GM12873 (cell line): ENCODE data around the gene DPP8.

Source experiments
- CTCF ChIP-seq: IDR thresholded peaks from 2 replicates; pipeline ENCODE4 v1.5.1; 2012; ENCODE audit warnings: low read depth, mild to moderate bottlenecking, moderate library complexity, low read length, control low read depth; ENCODE audit not compliant: insufficient read depth; ENCODE audit errors: missing control alignments

Gene DPP8

GRCh38 chr15:65518633-65519285 lies 1.3 kb upstream of the DPP8 start:
- TF ChIP-seq CTCF: no peak

GRCh38 chr15:65517866-65518207 lies 348 bp upstream of the DPP8 start:
- no peak for TF ChIP-seq CTCF

- TF ChIP-seq CTCF: no peak
These were observed 4.6 kb downstream of the DPP8 start for GRCh38 chr15:65512807-65513416.

- no peak for TF ChIP-seq CTCF
These were observed 5.3 kb downstream of the DPP8 start for GRCh38 chr15:65512189-65512588.

GRCh38 chr15:65509321-65509720 lies 8.2 kb downstream of the DPP8 start:
- no peak for TF ChIP-seq CTCF

- no peak for TF ChIP-seq CTCF
These were observed 23.4 kb downstream of the DPP8 start for GRCh38 chr15:65494076-65494475.

- no peak for TF ChIP-seq CTCF
These were observed 32.6 kb downstream of the DPP8 start for GRCh38 chr15:65484876-65485275.

GRCh38 chr15:65476903-65477302 lies 40.6 kb downstream of the DPP8 start:
- TF ChIP-seq CTCF: no peak
